RWPE2 (cell line): ENCODE data around the gene RGMA.
A peak's percentile ranks its signal among the peaks of the same experiment; 100 is the strongest.

Source experiments
- ATAC-seq: fragments of 200-7000 bp; cut with Tn5 transposase; 3 replicates; pipeline ENCODE4 v1.9.1; 2021; ENCODE audit warnings: low read depth
- DNase-seq: peaks from one replicate; pipeline ENCODE4 v3.0.0-alpha.2; 2020; ENCODE audit warnings: low spot score
- H3K27ac ChIP-seq: fragments of 450-650 bp; 2 replicates; pipeline ENCODE4 v1.5.1; 2017; ENCODE audit warnings: mild to moderate bottlenecking; ENCODE audit not compliant: poor library complexity, severe bottlenecking
- H3K27me3 ChIP-seq: fragments of 250-450 bp; sonication (Bioruptor Pico); 2 replicates; pipeline ENCODE4 v1.5.1; 2021; ENCODE audit warnings: mild to moderate bottlenecking, moderate library complexity; ENCODE audit not compliant: insufficient read depth, poor library complexity, severe bottlenecking
- H3K36me3 ChIP-seq: fragments of 250-450 bp; sonication (Bioruptor Pico); 2 replicates; pipeline ENCODE4 v1.5.1; 2020; ENCODE audit warnings: low read depth, mild to moderate bottlenecking, moderate library complexity
- H3K4me1 ChIP-seq: fragments of 250-450 bp; sonication (Bioruptor Pico); 2 replicates; pipeline ENCODE4 v1.5.1; 2021; ENCODE audit warnings: mild to moderate bottlenecking, moderate library complexity; ENCODE audit not compliant: insufficient read depth, poor library complexity, severe bottlenecking
- H3K4me3 ChIP-seq: fragments of 250-450 bp; sonication (Bioruptor Pico); 2 replicates; pipeline ENCODE4 v1.5.1; 2021; ENCODE audit warnings: mild to moderate bottlenecking, moderate library complexity; ENCODE audit not compliant: severe bottlenecking
- H3K9me3 ChIP-seq: fragments of 250-450 bp; sonication (Bioruptor Pico); 2 replicates; pipeline ENCODE4 v1.5.1; 2021; ENCODE audit warnings: mild to moderate bottlenecking, moderate library complexity; ENCODE audit not compliant: severe bottlenecking
- TF ChIP-seq, protein P1 (sequence below): fragments of 450-650 bp; IDR thresholded peaks from one replicate; pipeline ENCODE4 v1.5.1; 2017; ENCODE audit warnings: mild to moderate bottlenecking, moderate library complexity; ENCODE audit not compliant: poor library complexity, severe bottlenecking

RGMA gene

GRCh38 chr15:93110502-93111040 is 21.6 kb upstream of the RGMA start:
- DNase-seq = no peak
- Histone ChIP-seq H3K4me3 (no peak overlapping the region), H3K27ac (no peak overlapping the region), H3K27me3 (no peaks in the 10 kb centered on the region), H3K36me3 (no peaks in the 10 kb centered on the region), H3K9me3 (no peaks in the 10 kb centered on the region), H3K4me1 (no peaks in the 10 kb centered on the region)
- peak; percentile 51; the same call in 1 of the 3 replicates for ATAC-seq
- TF ChIP-seq, protein P1, sequence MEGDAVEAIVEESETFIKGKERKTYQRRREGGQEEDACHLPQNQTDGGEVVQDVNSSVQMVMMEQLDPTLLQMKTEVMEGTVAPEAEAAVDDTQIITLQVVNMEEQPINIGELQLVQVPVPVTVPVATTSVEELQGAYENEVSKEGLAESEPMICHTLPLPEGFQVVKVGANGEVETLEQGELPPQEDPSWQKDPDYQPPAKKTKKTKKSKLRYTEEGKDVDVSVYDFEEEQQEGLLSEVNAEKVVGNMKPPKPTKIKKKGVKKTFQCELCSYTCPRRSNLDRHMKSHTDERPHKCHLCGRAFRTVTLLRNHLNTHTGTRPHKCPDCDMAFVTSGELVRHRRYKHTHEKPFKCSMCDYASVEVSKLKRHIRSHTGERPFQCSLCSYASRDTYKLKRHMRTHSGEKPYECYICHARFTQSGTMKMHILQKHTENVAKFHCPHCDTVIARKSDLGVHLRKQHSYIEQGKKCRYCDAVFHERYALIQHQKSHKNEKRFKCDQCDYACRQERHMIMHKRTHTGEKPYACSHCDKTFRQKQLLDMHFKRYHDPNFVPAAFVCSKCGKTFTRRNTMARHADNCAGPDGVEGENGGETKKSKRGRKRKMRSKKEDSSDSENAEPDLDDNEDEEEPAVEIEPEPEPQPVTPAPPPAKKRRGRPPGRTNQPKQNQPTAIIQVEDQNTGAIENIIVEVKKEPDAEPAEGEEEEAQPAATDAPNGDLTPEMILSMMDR = no peak

DNA sequence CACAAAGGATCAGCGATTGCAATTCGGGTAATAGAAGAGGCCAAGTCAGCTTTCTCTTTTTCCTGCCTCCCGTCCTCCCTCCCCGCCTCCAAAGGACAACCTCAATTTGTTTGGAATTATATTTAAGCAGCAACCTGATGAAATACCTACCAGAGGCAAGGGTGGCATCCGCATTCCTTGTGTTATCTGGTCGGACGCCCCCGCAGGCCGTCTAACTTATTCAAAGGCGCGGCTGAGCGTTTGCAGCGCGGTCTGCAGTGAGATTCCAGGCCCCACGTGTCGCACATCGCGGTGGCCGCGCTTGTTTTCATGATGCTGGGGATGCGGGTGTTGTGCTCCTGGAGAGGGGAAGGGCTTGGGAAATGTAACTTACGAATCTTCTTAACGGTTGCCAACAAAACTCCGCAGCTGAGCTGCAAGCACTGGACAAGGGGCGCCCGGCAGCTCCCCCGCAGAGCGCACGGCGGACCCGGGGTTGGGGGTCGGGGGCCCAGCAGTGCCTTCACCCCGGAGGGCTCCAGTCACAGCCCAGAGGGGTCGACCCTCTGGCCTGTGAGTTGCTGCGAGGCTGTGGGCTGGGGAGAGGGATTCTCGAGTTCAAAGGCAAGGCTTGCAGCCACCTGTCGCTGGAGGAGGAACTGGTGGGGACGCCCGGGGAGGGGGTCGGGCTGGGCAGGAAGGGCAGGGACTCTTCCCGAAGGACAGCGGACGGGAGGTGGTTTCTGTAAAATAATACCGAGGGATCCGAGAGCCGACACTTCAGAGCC is 20.5 kb upstream of the RGMA start:
- Histone ChIP-seq H3K36me3 (no peaks in the 10 kb centered on the region), H3K9me3 (no peaks in the 10 kb centered on the region), H3K27me3 (no peaks in the 10 kb centered on the region), H3K4me3 (no peak overlapping the region), H3K4me1 (no peaks in the 10 kb centered on the region), H3K27ac (no peak overlapping the region)
- TF ChIP-seq, protein P1 = no peak
- DNase-seq (no peak), ATAC-seq (no peak)

- Histone ChIP-seq H3K9me3 (no peaks in the 10 kb centered on the region), H3K27me3 (no peaks in the 10 kb centered on the region), H3K4me1 (no peaks in the 10 kb centered on the region), H3K4me3 (no peak overlapping the region), H3K27ac (no peak overlapping the region), H3K36me3 (no peaks in the 10 kb centered on the region)
- TF ChIP-seq, protein P1 = no peak
- DNase-seq (no peak), ATAC-seq (no peak)
Measured at GRCh38 chr15:93107646-93108045, 18.6 kb upstream of the RGMA start.

DNA sequence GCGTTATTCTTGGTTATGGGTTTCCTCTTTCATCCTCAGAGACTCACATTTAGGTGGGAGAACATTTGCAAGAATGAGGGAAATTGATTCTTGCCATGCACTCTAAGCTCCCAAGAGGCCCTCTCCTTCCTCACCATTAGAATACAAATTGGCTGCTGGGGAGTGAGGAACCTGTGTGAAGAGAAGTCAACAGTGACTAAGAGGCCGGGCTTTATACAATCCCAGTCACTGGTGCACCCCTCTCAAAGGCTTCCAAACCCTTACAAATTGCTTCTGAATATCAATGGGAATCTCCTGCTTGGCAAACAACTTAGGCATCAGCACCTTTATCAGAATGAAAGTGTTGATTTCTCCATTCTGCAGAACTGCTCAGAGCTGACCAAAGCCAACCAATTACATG is 16.5 kb upstream of the RGMA start:
- no peak for ATAC-seq
- Histone ChIP-seq H3K9me3 (no peaks in the 10 kb centered on the region), H3K4me3 (no peak overlapping the region), H3K27me3 (no peaks in the 10 kb centered on the region), H3K36me3 (no peaks in the 10 kb centered on the region), H3K4me1 (no peaks in the 10 kb centered on the region), H3K27ac (no peak overlapping the region)
- TF ChIP-seq, protein P1 = no peak
- no peak for DNase-seq

DNA sequence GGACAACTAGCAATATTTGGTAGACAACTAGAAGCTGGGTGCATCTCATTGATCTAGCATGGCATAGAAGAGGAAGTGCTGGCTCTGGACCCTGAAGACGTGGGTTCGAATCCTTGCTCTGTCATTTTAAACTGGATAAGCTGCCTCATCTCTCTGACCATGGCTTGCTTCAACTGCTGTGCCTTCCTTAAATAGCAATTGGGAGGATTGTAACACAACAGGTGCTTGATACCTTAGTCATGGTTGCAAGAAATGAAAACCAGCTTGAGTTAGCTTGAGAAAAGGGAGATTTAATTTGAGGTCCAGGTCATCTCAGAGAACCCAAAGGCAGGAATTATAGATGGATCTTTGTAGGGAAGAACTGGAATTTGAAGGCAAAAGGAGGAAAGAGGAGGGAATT is 14.8 kb upstream of the RGMA start:
- TF ChIP-seq, protein P1 = no peak
- ATAC-seq (no peak), DNase-seq (no peak)
- H3K27ac ChIP-seq = no peak overlapping the region
- H3K4me3 ChIP-seq = no peak overlapping the region
- H3K27me3 ChIP-seq = no peaks in the 10 kb centered on the region
- no peaks in the 10 kb centered on the region for H3K9me3 ChIP-seq
- H3K36me3 ChIP-seq = no peaks in the 10 kb centered on the region
- H3K4me1 ChIP-seq = no peaks in the 10 kb centered on the region
